Measurements from ENCODE around the gene SMOC2. TPM values are rescaled to one million over a fixed set of nuclear protein-coding genes. Genes with fewer than 3 reads are reported as not detected.

Gene SMOC2
- total RNA-seq, 1 donor, result 0.36 TPM

- Histone ChIP-seq H4K20me1 (ENCODE audit: insufficient read depth, low read length) (no peaks in the 10 kb centered on the region), H3K27me3 (ENCODE audit: insufficient read depth, low read length) (no peaks in the 10 kb centered on the region), H3K4me2 (ENCODE audit: insufficient read depth, low read length) (no peak overlapping the region), H3K36me3 (ENCODE audit: insufficient read depth, low read length) (no peaks in the 10 kb centered on the region), H3K79me2 (ENCODE audit: insufficient read depth, low read length) (no peaks in the 10 kb centered on the region), H2AFZ (ENCODE audit: low read length) (no peak overlapping the region), H3K4me3 (ENCODE audit: insufficient read depth, low read length) (no peak overlapping the region), H3K9me3 (ENCODE audit: low read depth, low read length) (no peaks in the 10 kb centered on the region), H3K4me1 (ENCODE audit: insufficient read depth, low read length) (no peaks in the 10 kb centered on the region), H3K27ac (ENCODE audit: low read depth, low read length) (no peak overlapping the region)
- DNase-seq (ENCODE audit: insufficient read length, low spot score, missing footprints), result peak; percentile 65
- TF ChIP-seq CTCF (IDR thresholded peaks at IDR 0.05; ENCODE audit: extremely low read depth, low read depth, low read length), result no peak
These were observed 25.6 kb upstream of the SMOC2 start for GRCh38 chr6:168415098-168415992.

- Histone ChIP-seq H3K9me3 (ENCODE audit: low read depth, low read length) (no peaks in the 10 kb centered on the region), H3K4me2 (ENCODE audit: insufficient read depth, low read length) (no peak overlapping the region), H3K36me3 (ENCODE audit: insufficient read depth, low read length) (no peaks in the 10 kb centered on the region), H3K79me2 (ENCODE audit: insufficient read depth, low read length) (no peaks in the 10 kb centered on the region), H4K20me1 (ENCODE audit: insufficient read depth, low read length) (no peaks in the 10 kb centered on the region), H3K27ac (ENCODE audit: low read depth, low read length) (no peak overlapping the region), H3K27me3 (ENCODE audit: insufficient read depth, low read length) (no peaks in the 10 kb centered on the region), H2AFZ (ENCODE audit: low read length) (no peak overlapping the region), H3K4me3 (ENCODE audit: insufficient read depth, low read length) (no peak overlapping the region), H3K4me1 (ENCODE audit: insufficient read depth, low read length) (no peaks in the 10 kb centered on the region)
- peak; percentile 57 for DNase-seq (ENCODE audit: insufficient read length, low spot score, missing footprints)
- no peak for TF ChIP-seq CTCF (IDR thresholded peaks at IDR 0.05; ENCODE audit: extremely low read depth, low read depth, low read length)
These were observed 24.9 kb upstream of the SMOC2 start for GRCh38 chr6:168415993-168416530.

GRCh38 chr6:168416531-168416930, 24.5 kb upstream of the SMOC2 start:
- no peak for TF ChIP-seq CTCF (IDR thresholded peaks at IDR 0.05; ENCODE audit: extremely low read depth, low read depth, low read length)
- H3K4me2 ChIP-seq (ENCODE audit: insufficient read depth, low read length), result no peak overlapping the region
- no peak overlapping the region for H3K4me3 ChIP-seq (ENCODE audit: insufficient read depth, low read length)
- H3K36me3 ChIP-seq (ENCODE audit: insufficient read depth, low read length), result no peaks in the 10 kb centered on the region
- H3K79me2 ChIP-seq (ENCODE audit: insufficient read depth, low read length), result no peaks in the 10 kb centered on the region
- H3K9me3 ChIP-seq (ENCODE audit: low read depth, low read length), result no peaks in the 10 kb centered on the region
- H4K20me1 ChIP-seq (ENCODE audit: insufficient read depth, low read length), result no peaks in the 10 kb centered on the region
- no peaks in the 10 kb centered on the region for H3K27me3 ChIP-seq (ENCODE audit: insufficient read depth, low read length)
- H3K4me1 ChIP-seq (ENCODE audit: insufficient read depth, low read length), result no peaks in the 10 kb centered on the region
- no peak overlapping the region for H3K27ac ChIP-seq (ENCODE audit: low read depth, low read length)
- H2AFZ ChIP-seq (ENCODE audit: low read length), result no peak overlapping the region
- no peak for DNase-seq (ENCODE audit: insufficient read length, low spot score, missing footprints)

- peak; percentile 73 for DNase-seq (ENCODE audit: insufficient read length, low spot score, missing footprints)
- no peaks in the 10 kb centered on the region for H3K27me3 ChIP-seq (ENCODE audit: insufficient read depth, low read length)
- H4K20me1 ChIP-seq (ENCODE audit: insufficient read depth, low read length), result no peaks in the 10 kb centered on the region
- no peak overlapping the region for H3K27ac ChIP-seq (ENCODE audit: low read depth, low read length)
- no peak for TF ChIP-seq CTCF (IDR thresholded peaks at IDR 0.05; ENCODE audit: extremely low read depth, low read depth, low read length)
- H3K9me3 ChIP-seq (ENCODE audit: low read depth, low read length), result no peaks in the 10 kb centered on the region
- no peaks in the 10 kb centered on the region for H3K36me3 ChIP-seq (ENCODE audit: insufficient read depth, low read length)
- H3K79me2 ChIP-seq (ENCODE audit: insufficient read depth, low read length), result no peaks in the 10 kb centered on the region
- no peak overlapping the region for H2AFZ ChIP-seq (ENCODE audit: low read length)
- no peak overlapping the region for H3K4me3 ChIP-seq (ENCODE audit: insufficient read depth, low read length)
- no peak overlapping the region for H3K4me2 ChIP-seq (ENCODE audit: insufficient read depth, low read length)
- no peaks in the 10 kb centered on the region for H3K4me1 ChIP-seq (ENCODE audit: insufficient read depth, low read length)
These were observed 23.8 kb upstream of the SMOC2 start for GRCh38 chr6:168417191-168417590.
